HG03095 (cell line): ENCODE data around the gene LMX1B.
"Not testable (repeated sequence)": the region's sequence is repeated elsewhere in the genome, so short reads cannot be mapped to it uniquely, and the experiment has no call there.

Experiments used
- ATAC-seq: cut with Tn5 transposase; IDR thresholded peaks from one replicate; pipeline ENCODE4 v1.9.1; 2021; ENCODE audit warnings: moderate library complexity; ENCODE audit not compliant: unreplicated experiment

LMX1B gene

GRCh38 chr9:126652140-126652582 is 38.4 kb downstream of the LMX1B start:
- ATAC-seq: no peak

GRCh38 chr9:126654124-126654523 is 40.4 kb downstream of the LMX1B start:
- ATAC-seq: no peak

- ATAC-seq: not testable (repeated sequence)
Measured at GRCh38 chr9:126656214-126656613, 42.5 kb downstream of the LMX1B start.

- ATAC-seq: no peak
Measured at GRCh38 chr9:126658201-126658825, 44.6 kb downstream of the LMX1B start.

- no peak for ATAC-seq
Measured at GRCh38 chr9:126658956-126659555, 45.3 kb downstream of the LMX1B start.

- no peak for ATAC-seq
Measured at GRCh38 chr9:126661122-126661520, 47.4 kb downstream of the LMX1B start.

- ATAC-seq: no peak
Measured at GRCh38 chr9:126661521-126662251, 48.0 kb downstream of the LMX1B start.

- ATAC-seq: no peak
Measured at GRCh38 chr9:126663661-126664072, 49.9 kb downstream of the LMX1B start.

GRCh38 chr9:126664900-126665643 is 51.3 kb downstream of the LMX1B start:
- ATAC-seq: no peak

GRCh38 chr9:126665644-126666035 is 51.9 kb downstream of the LMX1B start:
- no peak for ATAC-seq

GRCh38 chr9:126666155-126666803 is 52.6 kb downstream of the LMX1B start:
- no peak for ATAC-seq

GRCh38 chr9:126667190-126668055 is 53.7 kb downstream of the LMX1B start:
- ATAC-seq: no peak

- ATAC-seq: no peak
Measured at GRCh38 chr9:126668058-126668457, 54.3 kb downstream of the LMX1B start.

- ATAC-seq: no peak
Measured at GRCh38 chr9:126669108-126669507, 55.4 kb downstream of the LMX1B start.

GRCh38 chr9:126670270-126670669 is 56.5 kb downstream of the LMX1B start:
- ATAC-seq: no peak

GRCh38 chr9:126671381-126671831 is 57.7 kb downstream of the LMX1B start:
- ATAC-seq: no peak

GRCh38 chr9:126671983-126672382 is 58.3 kb downstream of the LMX1B start:
- ATAC-seq: no peak

- ATAC-seq: no peak
Measured at GRCh38 chr9:126672634-126673284, 59.0 kb downstream of the LMX1B start.

- no peak for ATAC-seq
Measured at GRCh38 chr9:126673689-126674364, 60.1 kb downstream of the LMX1B start.
